EL (cell line): ENCODE results near the gene CST6.

Experiments used
- DNase-seq: peaks from one replicate; pipeline ENCODE4 v3.0.0-alpha.2; 2016

The CST6 gene

DNA sequence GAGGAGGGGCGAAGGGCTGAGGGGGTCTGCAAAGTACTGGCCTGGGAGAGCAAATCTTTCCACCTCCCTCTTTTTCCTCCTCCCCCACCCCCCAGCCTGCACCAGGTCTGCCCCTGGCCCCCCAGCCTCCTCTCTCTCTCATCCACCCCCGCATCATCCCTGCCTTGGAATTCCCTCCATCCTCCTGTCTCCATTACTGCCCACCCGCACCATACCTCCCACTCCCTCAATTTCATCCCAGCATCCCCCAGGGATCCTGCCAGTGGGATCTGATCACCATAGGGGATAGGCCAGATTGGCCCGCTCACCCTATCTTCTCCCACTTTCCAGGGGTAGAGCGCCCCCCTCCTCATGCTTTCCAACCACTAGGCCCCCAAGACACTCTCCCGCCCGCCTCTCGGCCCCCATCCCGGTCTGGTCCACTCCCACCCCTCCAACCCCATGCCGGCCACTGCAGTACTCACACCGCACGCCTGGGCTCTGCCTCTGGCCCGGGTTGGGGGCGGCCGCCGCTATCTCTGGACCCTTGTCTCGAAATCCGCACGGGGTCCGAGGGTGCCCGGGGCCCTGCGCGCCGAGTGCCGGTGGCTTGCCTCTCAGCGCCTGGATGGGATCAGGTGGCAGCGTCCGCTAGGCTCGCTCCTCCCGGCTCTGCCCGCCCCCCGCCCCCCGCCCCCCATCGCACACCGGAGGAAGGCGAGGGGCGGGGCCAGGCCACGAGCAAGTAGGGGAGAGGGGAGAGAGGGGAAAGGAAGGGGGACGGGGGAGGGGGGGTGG, 36.9 kb downstream of the CST6 start, which contains the start of gene GAL3ST3:
Gene GAL3ST3, minus strand, starts transcription at position 615 of the 777 bp plus-strand sequence. CDS start 3,746 bp downstream, outside the sequence.
- DNase-seq, result no peak

DNA sequence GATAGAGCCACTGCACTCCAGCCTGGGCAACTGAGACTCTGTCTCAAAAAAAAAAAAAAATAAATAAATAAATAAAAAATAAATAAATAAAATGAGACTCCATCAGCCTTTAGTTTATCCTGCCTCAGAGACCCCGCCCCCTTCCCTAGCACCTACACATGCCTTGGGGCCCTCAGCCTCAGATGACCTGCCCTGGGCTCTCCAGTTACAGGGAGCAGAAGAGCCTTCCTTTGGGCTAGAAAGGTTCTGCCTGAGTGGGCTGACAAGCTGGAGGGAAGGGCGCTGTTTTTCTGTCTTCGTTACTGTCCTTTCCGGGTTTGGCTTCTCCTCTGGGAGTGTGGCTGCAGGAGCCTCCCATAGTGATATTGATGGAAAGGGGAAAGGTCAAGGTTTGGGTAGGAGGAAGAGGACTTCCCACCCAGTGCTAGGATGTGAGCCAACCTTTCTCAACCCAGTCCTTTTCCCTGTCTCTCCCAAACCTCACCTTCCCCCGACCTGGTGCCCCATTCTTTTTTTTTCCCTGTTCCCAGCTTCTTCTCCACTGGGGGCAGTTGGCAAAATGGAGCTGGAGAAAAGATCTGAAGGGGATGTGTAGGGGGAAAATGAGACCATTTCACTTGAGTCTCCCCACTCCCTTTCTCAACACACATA, 38.9 kb downstream of the CST6 start:
- no peak for DNase-seq

DNA sequence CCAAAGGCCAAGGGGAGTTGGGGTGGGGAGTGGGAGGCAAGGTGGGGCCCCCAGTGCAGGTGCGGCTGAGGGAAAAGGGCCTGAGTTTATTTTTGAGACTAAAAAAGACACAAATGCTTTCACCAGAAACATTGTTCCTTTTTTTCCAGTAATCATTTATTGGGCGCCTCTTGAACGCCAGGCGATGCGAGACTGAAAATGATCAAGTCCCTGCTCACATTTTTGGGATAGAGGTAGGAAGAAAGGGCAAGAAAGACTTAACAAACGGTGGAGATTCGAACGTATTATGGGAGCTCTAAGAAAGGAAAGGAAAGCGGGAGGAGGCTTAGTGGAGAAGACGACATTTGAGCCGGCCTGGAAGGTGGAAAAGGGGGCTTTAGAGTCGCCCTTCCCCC, 39.6 kb downstream of the CST6 start:
- DNase-seq, result no peak

DNA sequence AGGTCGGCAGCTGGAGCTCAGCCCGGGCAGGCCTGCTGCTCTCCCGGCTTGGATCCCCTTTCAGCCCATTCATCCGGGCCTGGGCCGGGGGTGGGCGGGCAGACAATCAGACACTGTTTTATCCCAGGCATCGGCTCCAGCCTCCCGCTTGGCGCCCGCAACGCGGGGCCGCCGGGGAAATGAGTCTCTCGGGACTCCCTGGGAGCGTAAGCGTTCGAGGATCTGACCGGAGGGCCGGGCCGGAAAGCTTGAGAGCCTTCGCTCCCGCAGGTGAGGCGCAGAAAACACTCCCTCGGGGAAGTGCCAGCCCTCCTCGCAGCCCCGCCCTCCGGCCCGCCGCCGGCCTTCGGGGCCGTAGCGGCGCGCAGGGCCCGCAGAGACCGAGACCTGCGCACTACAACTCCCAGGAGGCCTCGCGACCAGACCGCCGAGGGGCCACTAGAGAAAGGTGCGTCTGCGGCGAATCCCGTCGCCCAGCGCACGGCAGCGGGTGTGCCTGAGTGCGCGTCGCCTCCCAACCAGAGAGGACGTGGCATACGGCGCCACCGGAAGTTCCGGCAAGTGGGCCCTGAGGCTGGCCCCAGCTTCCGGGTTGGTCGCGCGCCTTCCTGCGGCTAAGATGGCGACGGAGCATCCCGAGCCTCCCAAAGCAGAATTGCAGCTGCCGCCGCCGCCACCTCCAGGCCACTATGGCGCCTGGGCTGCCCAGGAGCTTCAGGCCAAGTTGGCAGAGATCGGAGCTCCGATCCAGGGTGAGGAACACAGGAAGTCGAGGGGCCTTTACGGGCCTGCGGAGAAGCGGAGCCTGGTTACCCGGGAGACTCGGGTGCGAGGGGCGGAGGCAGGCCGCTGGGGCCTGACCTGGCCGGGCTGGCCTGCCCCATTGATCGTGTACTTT, 40.2 kb downstream of the CST6 start, which contains the start of gene SF3B2:
Gene SF3B2, plus strand, starts transcription at position 599 of the 898 bp plus-strand sequence. Its CDS starts 21 bp downstream, at position 620.
- peak; percentile 99 for DNase-seq

DNA sequence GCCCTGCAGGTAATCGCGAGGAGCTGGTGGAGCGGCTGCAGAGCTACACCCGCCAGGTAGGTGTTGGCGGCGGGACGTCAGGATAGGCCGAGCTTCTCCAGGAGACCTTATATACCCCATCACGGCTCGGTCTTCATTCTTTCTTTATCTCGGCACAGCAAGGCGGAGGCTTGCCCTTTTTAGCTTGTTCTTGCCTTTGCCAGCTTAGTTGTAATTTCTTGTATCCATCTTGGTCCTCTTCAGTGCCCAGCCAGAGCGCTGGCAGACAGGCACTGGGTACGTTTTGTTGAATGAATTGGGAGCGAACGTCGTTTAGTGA, 40.8 kb downstream of the CST6 start:
- DNase-seq, result no peak

DNA sequence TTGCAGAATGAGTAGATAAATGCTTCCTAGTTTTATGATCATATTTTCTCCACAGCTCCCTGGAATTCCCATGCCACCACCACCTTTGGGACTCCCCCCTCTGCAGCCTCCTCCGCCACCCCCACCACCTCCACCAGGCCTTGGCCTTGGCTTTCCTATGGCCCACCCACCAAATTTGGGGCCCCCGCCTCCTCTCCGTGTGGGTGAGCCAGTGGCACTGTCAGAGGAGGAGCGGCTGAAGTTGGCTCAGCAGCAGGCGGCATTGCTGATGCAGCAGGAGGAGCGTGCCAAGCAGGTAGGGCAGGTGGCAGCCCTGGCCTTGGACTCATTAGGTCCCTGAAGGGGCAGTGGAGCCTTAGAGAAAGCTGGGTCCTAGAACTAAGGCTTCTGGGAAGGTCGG, 43.2 kb downstream of the CST6 start:
- DNase-seq, result no peak

DNA sequence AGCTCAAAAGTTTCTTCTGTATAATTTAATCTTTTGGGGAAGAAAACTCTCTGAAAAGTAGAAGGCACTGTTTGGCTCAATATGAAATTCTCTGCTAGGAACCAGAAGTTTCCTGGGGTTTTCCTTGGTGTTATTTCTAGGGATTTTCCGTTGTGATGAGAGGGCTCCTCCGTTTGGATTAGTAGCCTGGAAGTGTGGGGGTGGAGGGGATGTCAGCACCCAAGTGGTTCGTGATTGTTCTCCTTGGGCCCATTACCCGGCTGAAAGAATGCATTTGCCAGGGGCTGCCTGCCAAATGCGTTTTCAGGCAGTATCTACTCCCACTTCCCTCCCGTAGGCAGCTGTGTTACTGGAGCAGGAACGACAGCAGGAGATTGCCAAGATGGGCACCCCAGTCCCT, 44.7 kb downstream of the CST6 start:
- no peak for DNase-seq

DNA sequence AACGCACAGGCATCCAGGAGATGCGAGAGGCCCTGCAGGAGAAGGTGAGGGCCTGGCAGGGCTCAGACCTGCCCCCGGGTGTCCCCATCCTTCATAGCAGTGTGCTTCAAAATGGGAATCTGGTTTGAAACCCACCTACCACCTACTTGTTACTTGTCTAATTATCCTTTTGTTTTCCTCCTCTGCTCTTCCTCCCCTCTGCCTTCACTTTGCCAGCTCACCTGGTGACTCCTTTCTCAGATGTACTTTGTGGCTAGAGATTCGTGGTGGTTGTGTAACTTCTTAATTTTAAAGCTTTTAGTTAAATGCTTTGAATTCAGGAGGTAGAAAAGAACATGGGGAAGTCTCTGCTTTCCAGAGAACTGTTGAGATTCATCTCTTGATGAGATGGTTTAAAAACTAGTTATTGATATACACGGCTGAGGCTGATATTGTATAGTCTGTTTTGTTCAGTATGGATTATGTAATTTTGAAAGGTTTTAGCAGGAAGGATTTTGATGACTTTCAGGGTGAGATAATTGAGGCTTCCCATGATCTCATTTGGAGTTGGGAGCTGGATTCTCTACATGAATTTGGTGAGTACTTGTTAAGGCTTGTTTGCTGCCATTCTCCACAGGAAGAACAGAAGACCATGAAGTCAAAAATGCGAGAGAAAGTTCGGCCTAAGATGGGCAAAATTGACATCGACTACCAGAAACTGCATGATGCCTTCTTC, 48.3 kb downstream of the CST6 start:
- DNase-seq, result no peak

DNA sequence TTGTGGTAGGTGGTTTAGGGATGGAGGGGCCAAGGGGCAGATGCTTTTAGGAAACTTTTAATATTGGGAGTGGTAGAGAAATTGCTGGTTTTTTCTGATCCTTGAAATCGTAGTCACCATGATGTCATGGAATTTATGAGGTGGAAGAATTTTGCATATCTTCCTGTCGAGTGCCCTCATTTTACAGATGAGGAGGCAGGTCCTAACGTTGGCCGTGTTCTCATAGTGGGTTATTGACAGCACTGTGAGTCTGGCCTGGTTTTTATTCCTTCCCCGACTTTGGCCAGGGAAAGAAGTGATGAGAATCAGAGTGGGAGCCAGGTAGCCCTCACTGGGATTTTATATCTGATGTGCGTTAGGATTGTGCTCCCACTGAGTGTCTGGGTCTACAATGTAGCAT, 49.5 kb downstream of the CST6 start:
- no peak for DNase-seq

DNA sequence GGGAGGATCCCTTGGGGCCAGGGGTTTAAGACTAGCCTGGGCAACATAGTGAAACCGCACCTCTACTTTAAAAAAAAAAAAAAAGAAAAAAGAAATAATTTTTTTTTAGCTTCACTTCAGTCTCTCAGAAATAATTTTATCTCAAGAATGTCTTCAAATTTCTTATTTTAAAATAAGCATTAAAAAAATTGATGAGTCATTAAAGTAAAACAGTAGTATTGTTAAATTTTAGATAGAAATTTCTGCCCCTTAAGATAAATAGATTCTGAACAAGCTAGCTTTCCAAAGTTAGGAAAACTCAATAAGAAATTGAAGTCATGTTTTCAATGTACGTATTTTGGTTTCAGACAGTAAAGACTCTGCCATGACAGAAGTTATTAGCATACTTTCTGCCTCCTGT, 50.6 kb downstream of the CST6 start:
- DNase-seq, result no peak
